Right ventricle myocardium inferior (tissue), 1 donor: ENCODE measurements around the gene IMMP2L. TPM values are rescaled to one million over a fixed set of nuclear protein-coding genes. Genes with fewer than 3 reads are reported as not detected.
A peak's percentile ranks its signal among the peaks of the same experiment; 100 is the strongest.

Experiments used
- ATAC-seq: fragments of 200-7000 bp; cut with Tn5 transposase; one replicate; pipeline ENCODE4 v1.9.1; 2020; ENCODE audit warnings: mild to moderate bottlenecking, moderate library complexity
- DNase-seq: peaks from one replicate; pipeline ENCODE4 v3.0.0; 2021; ENCODE audit errors: missing footprints
- intact Hi-C: fragments of 100-400 bp; cut with DNase I; formaldehyde crosslinking; loops from one replicate; pipeline ENCODE4 v1.11.0; 2022
- total RNA-seq: library from RNA; stranded (reverse); fragmentation: NEBNext Ultra II Directional; extraction: Animal tissue kit (Norgen Biotek cat#: 25700); gene quantifications from one replicate; pipeline ENCODE4 v1.2.1, GENCODE V29; 2021
- donor health status: DM: no; HTN: yes; CAD: no; lungs with severe emphysema.

The IMMP2L gene
- total RNA-seq, 1 donor from 2014 or later, result 14.3 TPM

- intact Hi-C loops, result no loop called here
- ATAC-seq, result no peak
- no peak for DNase-seq
Observed at GRCh38 chr7:111561654-111561903, 713 bp downstream of the IMMP2L start.

- intact Hi-C loops, result no loop called here
- no peak for DNase-seq
- no peak for ATAC-seq
Observed at GRCh38 chr7:111560773-111561653, 1.3 kb downstream of the IMMP2L start.

- no peak for DNase-seq
- intact Hi-C loops, result no loop called here
- no peak for ATAC-seq
Observed at GRCh38 chr7:111558991-111559390, 3.3 kb downstream of the IMMP2L start.

GRCh38 chr7:111556977-111557376, 5.3 kb downstream of the IMMP2L start:
- DNase-seq, result no peak
- ATAC-seq, result no peak
- intact Hi-C loops, result no loop called here

GRCh38 chr7:111554086-111554485, 8.2 kb downstream of the IMMP2L start:
- no peak for ATAC-seq
- intact Hi-C loops, result no loop called here

GRCh38 chr7:111541067-111541466, 21.2 kb downstream of the IMMP2L start:
- intact Hi-C loops, result no loop called here
- ATAC-seq (no peak), DNase-seq (no peak)

More at GRCh38 chr7:111554086-111554485, 8.2 kb downstream of the IMMP2L start:
- DNase-seq, result no peak

GRCh38 chr7:111540199-111540815, 22.0 kb downstream of the IMMP2L start:
- intact Hi-C loops, result no loop called here
- no peak for DNase-seq
- ATAC-seq, result no peak

- ATAC-seq (no peak), DNase-seq (no peak)
- intact Hi-C loops, result no loop called here
Observed at GRCh38 chr7:111537134-111537533, 25.2 kb downstream of the IMMP2L start.

GRCh38 chr7:111535142-111535870, 27.0 kb downstream of the IMMP2L start:
- DNase-seq (no peak), ATAC-seq (no peak)
- intact Hi-C loops, result no loop called here

- ATAC-seq (peak; percentile 52), DNase-seq (no peak)
Observed at GRCh38 chr7:111532625-111533024, 29.7 kb downstream of the IMMP2L start.

GRCh38 chr7:111531993-111532392, 30.3 kb downstream of the IMMP2L start:
- peak; percentile 73 for ATAC-seq
- no peak for DNase-seq

More at GRCh38 chr7:111532625-111533024, 29.7 kb downstream of the IMMP2L start:
- intact Hi-C loops, result no loop called here

GRCh38 chr7:111530356-111530668, 32.0 kb downstream of the IMMP2L start:
- intact Hi-C loops, result no loop called here
- ATAC-seq (no peak), DNase-seq (no peak)

More at GRCh38 chr7:111531993-111532392, 30.3 kb downstream of the IMMP2L start:
- intact Hi-C loops, result no loop called here

- DNase-seq, result no peak
- ATAC-seq, result no peak
- intact Hi-C loops, result no loop called here
Observed at GRCh38 chr7:111529507-111530355, 32.6 kb downstream of the IMMP2L start.

GRCh38 chr7:111528331-111528730, 34.0 kb downstream of the IMMP2L start:
- DNase-seq (no peak), ATAC-seq (no peak)
- intact Hi-C loops, result no loop called here

- intact Hi-C loops, result no loop called here
- no peak for DNase-seq
- no peak for ATAC-seq
Observed at GRCh38 chr7:111527545-111527944, 34.7 kb downstream of the IMMP2L start.

- DNase-seq, result no peak
- no peak for ATAC-seq
- intact Hi-C loops, result no loop called here
Observed at GRCh38 chr7:111525100-111525499, 37.2 kb downstream of the IMMP2L start.

- intact Hi-C loops, result no loop called here
- ATAC-seq (no peak), DNase-seq (no peak)
Observed at GRCh38 chr7:111521660-111522059, 40.6 kb downstream of the IMMP2L start.

GRCh38 chr7:111518264-111518663, 44.0 kb downstream of the IMMP2L start:
- DNase-seq, result no peak
- ATAC-seq, result no peak
- intact Hi-C loops, result no loop called here

- no peak for ATAC-seq
- intact Hi-C loops, result no loop called here
- no peak for DNase-seq
Observed at GRCh38 chr7:111517549-111517951, 44.7 kb downstream of the IMMP2L start.
